ENCODE measurements around the gene ADAMTS19. TPM values are rescaled to one million over a fixed set of nuclear protein-coding genes. Genes with fewer than 3 reads are reported as not detected.

ADAMTS19 gene
- total and polyA plus RNA-seq, 9 of the 15 experiments (the other 6 are each of a cell fraction or from before 2014, with no cell fraction given), result not detected

DNA sequence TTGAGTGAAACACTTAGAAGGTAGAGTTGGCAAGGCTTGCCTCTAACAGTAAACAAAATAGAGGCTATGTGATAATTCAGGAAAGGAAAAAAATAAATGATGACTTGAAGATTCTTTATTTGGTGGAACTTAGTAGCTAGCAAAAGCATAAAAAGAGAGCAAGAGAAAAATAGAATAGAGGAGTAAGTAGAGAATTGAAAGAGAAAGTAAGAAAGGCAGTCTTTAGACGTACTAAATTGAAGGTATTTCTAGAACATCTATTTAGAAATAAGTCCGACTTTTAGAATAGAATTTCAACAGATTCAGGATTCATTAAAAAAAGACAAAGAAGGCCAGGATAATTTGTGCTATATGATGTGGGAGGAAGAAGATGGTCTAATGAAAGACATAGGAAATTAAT lies 159.7 kb downstream of the ADAMTS19 start (continued):
- TF ChIP-seq, protein P1, sequence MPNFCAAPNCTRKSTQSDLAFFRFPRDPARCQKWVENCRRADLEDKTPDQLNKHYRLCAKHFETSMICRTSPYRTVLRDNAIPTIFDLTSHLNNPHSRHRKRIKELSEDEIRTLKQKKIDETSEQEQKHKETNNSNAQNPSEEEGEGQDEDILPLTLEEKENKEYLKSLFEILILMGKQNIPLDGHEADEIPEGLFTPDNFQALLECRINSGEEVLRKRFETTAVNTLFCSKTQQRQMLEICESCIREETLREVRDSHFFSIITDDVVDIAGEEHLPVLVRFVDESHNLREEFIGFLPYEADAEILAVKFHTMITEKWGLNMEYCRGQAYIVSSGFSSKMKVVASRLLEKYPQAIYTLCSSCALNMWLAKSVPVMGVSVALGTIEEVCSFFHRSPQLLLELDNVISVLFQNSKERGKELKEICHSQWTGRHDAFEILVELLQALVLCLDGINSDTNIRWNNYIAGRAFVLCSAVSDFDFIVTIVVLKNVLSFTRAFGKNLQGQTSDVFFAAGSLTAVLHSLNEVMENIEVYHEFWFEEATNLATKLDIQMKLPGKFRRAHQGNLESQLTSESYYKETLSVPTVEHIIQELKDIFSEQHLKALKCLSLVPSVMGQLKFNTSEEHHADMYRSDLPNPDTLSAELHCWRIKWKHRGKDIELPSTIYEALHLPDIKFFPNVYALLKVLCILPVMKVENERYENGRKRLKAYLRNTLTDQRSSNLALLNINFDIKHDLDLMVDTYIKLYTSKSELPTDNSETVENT (CRISPR knock-in tag; IDR thresholded peaks at IDR 0.05), result no peak
- no peak for TF ChIP-seq SIRT6 (IDR thresholded peaks at IDR 0.05; ENCODE audit: low read depth, low read length)

DNA sequence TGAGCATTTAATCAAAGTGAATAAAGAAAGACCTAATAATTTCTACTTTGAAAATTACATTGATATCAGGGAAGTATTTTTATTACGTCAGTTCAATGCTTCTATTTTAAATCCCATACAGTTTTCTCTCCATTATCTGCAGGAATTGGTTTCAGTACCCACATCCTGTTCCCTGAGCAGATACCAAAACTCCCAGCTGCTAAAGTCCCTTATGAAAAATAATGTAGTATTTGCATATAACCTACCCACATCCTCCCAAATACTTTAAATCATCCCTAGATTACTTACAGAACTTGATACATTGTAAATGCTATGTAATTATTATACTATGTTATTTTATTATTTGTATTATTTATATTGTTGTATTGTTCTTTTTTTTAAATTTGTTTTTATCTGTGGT lies 162.4 kb downstream of the ADAMTS19 start:
- Histone ChIP-seq H3K4me2 (ENCODE audit: insufficient read depth, low read length) (no peak overlapping the region), H3K9me1 (ENCODE audit: control insufficient read depth, insufficient read depth, low read length) (no peaks in the 10 kb centered on the region), H3K27ac (ENCODE audit: extremely low read depth, low read depth, low read length) (no peak overlapping the region), H3K79me2 (ENCODE audit: control insufficient read depth, insufficient read depth, low read length) (no peaks in the 10 kb centered on the region), H3K9me3 (replicated peaks; ENCODE audit: control insufficient read depth, insufficient read depth, low read depth, low read length) (no peaks in the 10 kb centered on the region), H4K20me1 (replicated peaks; ENCODE audit: control insufficient read depth, insufficient read depth, low read length) (no peaks in the 10 kb centered on the region), H3K4me3 (no peak overlapping the region), H3K36me3 (ENCODE audit: control insufficient read depth, insufficient read depth, low read length) (no peaks in the 10 kb centered on the region), H3K9ac (ENCODE audit: insufficient read depth in 1 of 2, low read depth in 2 of 2, low read length in 2 of 2) (no peak overlapping the region), H2AFZ (ENCODE audit: low read depth, low read length) (no peak overlapping the region), H3K4me1 (replicated peaks in 1 of 2; ENCODE audit: control insufficient read depth in 2 of 2, insufficient read depth in 2 of 2, low read length in 2 of 2) (no peaks in the 10 kb centered on the region), H3K27me3 (ENCODE audit: control insufficient read depth in 2 of 2, insufficient read depth in 2 of 2, low read length in 2 of 2) (no peaks in the 10 kb centered on the region)
- no peak for FAIRE-seq
- no TSS peak for BruUV-seq (replicated peaks)
- DNase-seq (ENCODE audit: extremely low read depth in 1 of 4, low spot score in 3 of 4), result no peak
- intact Hi-C loops (cut with micrococcal nuclease) (no loop called here), in situ Hi-C loops (cut with MboI) (no loop called here)
- no peak for ATAC-seq
- POLR2A ChIA-PET, result no interaction called here
- 0% methylated on average over 1 of the region's 1 CpG for WGBS (ENCODE audit: insufficient coverage, low coverage, missing lambda C conversion rate)
- CTCF ChIA-PET (ENCODE audit: low intra/inter-chr PET ratio), result no interaction called here
- TF ChIP-seq, protein P2, sequence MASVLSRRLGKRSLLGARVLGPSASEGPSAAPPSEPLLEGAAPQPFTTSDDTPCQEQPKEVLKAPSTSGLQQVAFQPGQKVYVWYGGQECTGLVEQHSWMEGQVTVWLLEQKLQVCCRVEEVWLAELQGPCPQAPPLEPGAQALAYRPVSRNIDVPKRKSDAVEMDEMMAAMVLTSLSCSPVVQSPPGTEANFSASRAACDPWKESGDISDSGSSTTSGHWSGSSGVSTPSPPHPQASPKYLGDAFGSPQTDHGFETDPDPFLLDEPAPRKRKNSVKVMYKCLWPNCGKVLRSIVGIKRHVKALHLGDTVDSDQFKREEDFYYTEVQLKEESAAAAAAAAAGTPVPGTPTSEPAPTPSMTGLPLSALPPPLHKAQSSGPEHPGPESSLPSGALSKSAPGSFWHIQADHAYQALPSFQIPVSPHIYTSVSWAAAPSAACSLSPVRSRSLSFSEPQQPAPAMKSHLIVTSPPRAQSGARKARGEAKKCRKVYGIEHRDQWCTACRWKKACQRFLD (CRISPR knock-in tag; IDR thresholded peaks at IDR 0.05), result no peak
- TF ChIP-seq ZNF408 (CRISPR knock-in tag; IDR thresholded peaks at IDR 0.05; ENCODE audit: low read depth), result no peak
- TF ChIP-seq SREBF1 (IDR thresholded peaks at IDR 0.05; ENCODE audit: borderline replicate concordance, low read depth, low read length), result no peak
- TF ChIP-seq, protein P3, sequence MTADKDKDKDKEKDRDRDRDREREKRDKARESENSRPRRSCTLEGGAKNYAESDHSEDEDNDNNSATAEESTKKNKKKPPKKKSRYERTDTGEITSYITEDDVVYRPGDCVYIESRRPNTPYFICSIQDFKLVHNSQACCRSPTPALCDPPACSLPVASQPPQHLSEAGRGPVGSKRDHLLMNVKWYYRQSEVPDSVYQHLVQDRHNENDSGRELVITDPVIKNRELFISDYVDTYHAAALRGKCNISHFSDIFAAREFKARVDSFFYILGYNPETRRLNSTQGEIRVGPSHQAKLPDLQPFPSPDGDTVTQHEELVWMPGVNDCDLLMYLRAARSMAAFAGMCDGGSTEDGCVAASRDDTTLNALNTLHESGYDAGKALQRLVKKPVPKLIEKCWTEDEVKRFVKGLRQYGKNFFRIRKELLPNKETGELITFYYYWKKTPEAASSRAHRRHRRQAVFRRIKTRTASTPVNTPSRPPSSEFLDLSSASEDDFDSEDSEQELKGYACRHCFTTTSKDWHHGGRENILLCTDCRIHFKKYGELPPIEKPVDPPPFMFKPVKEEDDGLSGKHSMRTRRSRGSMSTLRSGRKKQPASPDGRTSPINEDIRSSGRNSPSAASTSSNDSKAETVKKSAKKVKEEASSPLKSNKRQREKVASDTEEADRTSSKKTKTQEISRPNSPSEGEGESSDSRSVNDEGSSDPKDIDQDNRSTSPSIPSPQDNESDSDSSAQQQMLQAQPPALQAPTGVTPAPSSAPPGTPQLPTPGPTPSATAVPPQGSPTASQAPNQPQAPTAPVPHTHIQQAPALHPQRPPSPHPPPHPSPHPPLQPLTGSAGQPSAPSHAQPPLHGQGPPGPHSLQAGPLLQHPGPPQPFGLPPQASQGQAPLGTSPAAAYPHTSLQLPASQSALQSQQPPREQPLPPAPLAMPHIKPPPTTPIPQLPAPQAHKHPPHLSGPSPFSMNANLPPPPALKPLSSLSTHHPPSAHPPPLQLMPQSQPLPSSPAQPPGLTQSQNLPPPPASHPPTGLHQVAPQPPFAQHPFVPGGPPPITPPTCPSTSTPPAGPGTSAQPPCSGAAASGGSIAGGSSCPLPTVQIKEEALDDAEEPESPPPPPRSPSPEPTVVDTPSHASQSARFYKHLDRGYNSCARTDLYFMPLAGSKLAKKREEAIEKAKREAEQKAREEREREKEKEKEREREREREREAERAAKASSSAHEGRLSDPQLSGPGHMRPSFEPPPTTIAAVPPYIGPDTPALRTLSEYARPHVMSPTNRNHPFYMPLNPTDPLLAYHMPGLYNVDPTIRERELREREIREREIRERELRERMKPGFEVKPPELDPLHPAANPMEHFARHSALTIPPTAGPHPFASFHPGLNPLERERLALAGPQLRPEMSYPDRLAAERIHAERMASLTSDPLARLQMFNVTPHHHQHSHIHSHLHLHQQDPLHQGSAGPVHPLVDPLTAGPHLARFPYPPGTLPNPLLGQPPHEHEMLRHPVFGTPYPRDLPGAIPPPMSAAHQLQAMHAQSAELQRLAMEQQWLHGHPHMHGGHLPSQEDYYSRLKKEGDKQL (CRISPR knock-in tag; IDR thresholded peaks at IDR 0.05; ENCODE audit: borderline replicate concordance), result no peak
- TF ChIP-seq, protein P4, sequence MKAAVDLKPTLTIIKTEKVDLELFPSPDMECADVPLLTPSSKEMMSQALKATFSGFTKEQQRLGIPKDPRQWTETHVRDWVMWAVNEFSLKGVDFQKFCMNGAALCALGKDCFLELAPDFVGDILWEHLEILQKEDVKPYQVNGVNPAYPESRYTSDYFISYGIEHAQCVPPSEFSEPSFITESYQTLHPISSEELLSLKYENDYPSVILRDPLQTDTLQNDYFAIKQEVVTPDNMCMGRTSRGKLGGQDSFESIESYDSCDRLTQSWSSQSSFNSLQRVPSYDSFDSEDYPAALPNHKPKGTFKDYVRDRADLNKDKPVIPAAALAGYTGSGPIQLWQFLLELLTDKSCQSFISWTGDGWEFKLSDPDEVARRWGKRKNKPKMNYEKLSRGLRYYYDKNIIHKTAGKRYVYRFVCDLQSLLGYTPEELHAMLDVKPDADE (conservative IDR thresholded peaks at IDR 0.05; ENCODE audit: control insufficient read depth, low read depth, low read length), result no peak
- TF ChIP-seq, protein P5, sequence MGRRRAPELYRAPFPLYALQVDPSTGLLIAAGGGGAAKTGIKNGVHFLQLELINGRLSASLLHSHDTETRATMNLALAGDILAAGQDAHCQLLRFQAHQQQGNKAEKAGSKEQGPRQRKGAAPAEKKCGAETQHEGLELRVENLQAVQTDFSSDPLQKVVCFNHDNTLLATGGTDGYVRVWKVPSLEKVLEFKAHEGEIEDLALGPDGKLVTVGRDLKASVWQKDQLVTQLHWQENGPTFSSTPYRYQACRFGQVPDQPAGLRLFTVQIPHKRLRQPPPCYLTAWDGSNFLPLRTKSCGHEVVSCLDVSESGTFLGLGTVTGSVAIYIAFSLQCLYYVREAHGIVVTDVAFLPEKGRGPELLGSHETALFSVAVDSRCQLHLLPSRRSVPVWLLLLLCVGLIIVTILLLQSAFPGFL (CRISPR knock-in tag; IDR thresholded peaks at IDR 0.05), result no peak

Measured in K562 (cell line).